ENCODE results near the gene PTGES2. TPM values are rescaled to one million over a fixed set of nuclear protein-coding genes. Genes with fewer than 3 reads are reported as not detected.
A peak's percentile ranks its signal among the peaks of the same experiment; 100 is the strongest.

Gene PTGES2
- total and polyA plus RNA-seq, 9 of the 15 experiments (the other 6 are each of a cell fraction or from before 2014, with no cell fraction given) = 2.4 to 196 (median 90.1) TPM

GRCh38 chr9:128115187-128116103 is 12.1 kb downstream of the PTGES2 start (continued):
- TF ChIP-seq ZMIZ1 (IDR thresholded peaks at IDR 0.05; ENCODE audit: low read depth in 2 of 2, low read length in 2 of 2) = peak in 1 of 2 experiments; percentile 96; a peak in 2 of 4 replicates
- TF ChIP-seq KDM1A (IDR thresholded peaks at IDR 0.05) = peak; percentile 66 to 77
- peak; percentile 86 for TF ChIP-seq MITF (IDR thresholded peaks at IDR 0.05)
- 0 out of 2 replicates have a peak, but pooled peaks have one; percentile 36 for TF ChIP-seq CREB3L1 (IDR thresholded peaks at IDR 0.05; ENCODE audit: borderline replicate concordance, low read depth)
- peak; percentile 66 for TF ChIP-seq SMAD1 (IDR thresholded peaks at IDR 0.05; ENCODE audit: low read depth, low read length, partially characterized antibody)
- TF ChIP-seq ZNF76 (CRISPR knock-in tag; IDR thresholded peaks at IDR 0.05; ENCODE audit: borderline replicate concordance) = 0 out of 2 replicates have a peak, but pooled peaks have one; percentile 22
- no peak for TF ChIP-seq ZNF165 (CRISPR knock-in tag; IDR thresholded peaks at IDR 0.05; ENCODE audit: borderline replicate concordance)
- no peak for TF ChIP-seq GTF2E2 (tag; IDR thresholded peaks at IDR 0.05)
- TF ChIP-seq CEBPG (CRISPR knock-in tag; IDR thresholded peaks at IDR 0.05) = no peak
- no peak for TF ChIP-seq CEBPG (tag; conservative IDR thresholded peaks at IDR 0.05 in 1 of 2, IDR thresholded peaks at IDR 0.05 in 1 of 2)
- no peak for TF ChIP-seq YBX1 (IDR thresholded peaks at IDR 0.05)
- TF ChIP-seq ZBTB49 (CRISPR knock-in tag; IDR thresholded peaks at IDR 0.05; ENCODE audit: borderline replicate concordance) = no peak
- TF ChIP-seq PML (IDR thresholded peaks at IDR 0.05; ENCODE audit: low read length) = peak; percentile 94
- TF ChIP-seq GATAD2A (IDR thresholded peaks at IDR 0.05) = peak; percentile 74
- TF ChIP-seq PCBP1 (IDR thresholded peaks at IDR 0.05; ENCODE audit: low read depth, low read length, poor library complexity, severe bottlenecking) = peak; percentile 50
- no peak for TF ChIP-seq ASH1L (IDR thresholded peaks at IDR 0.05; ENCODE audit: borderline replicate concordance, low read depth, partially characterized antibody)
- TF ChIP-seq RBM39 (optimal IDR thresholded peaks at IDR 0.05; ENCODE audit: low read depth, low read length) = no peak
- TF ChIP-seq GATAD2B (IDR thresholded peaks at IDR 0.05; ENCODE audit: borderline replicate concordance) = peak; percentile 93
